ENCODE results near the gene FMN1.

The FMN1 gene

DNA sequence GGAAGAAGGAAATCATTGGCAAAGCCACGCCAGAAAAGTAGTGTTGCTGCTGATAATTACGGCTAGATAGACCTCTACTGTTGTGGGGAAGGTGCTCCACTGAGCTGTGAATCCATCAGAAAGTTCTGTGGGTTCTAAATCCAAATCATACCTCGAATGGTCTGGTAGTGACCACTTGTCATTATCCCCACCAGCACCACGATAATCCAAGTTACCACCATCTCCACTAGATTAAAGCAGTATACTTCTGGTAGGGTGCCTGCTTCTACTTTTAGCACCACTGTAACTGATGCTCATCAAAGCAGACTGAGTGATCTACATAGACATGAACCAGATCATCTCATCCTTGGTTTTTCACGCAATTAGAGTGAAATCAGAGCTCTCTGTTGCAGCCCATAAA, 185.5 kb downstream of the FMN1 start:
- Histone ChIP-seq H3K27me3 (no peaks in the 10 kb centered on the region), H3K4me1 (no peaks in the 10 kb centered on the region), H3K4me3 (ENCODE audit: low read depth, low read length) (no peak overlapping the region), H3K36me3 (no peaks in the 10 kb centered on the region), H3K9me3 (no peaks in the 10 kb centered on the region)
- no peak for DNase-seq
- TF ChIP-seq, protein P1, sequence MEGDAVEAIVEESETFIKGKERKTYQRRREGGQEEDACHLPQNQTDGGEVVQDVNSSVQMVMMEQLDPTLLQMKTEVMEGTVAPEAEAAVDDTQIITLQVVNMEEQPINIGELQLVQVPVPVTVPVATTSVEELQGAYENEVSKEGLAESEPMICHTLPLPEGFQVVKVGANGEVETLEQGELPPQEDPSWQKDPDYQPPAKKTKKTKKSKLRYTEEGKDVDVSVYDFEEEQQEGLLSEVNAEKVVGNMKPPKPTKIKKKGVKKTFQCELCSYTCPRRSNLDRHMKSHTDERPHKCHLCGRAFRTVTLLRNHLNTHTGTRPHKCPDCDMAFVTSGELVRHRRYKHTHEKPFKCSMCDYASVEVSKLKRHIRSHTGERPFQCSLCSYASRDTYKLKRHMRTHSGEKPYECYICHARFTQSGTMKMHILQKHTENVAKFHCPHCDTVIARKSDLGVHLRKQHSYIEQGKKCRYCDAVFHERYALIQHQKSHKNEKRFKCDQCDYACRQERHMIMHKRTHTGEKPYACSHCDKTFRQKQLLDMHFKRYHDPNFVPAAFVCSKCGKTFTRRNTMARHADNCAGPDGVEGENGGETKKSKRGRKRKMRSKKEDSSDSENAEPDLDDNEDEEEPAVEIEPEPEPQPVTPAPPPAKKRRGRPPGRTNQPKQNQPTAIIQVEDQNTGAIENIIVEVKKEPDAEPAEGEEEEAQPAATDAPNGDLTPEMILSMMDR (IDR thresholded peaks at IDR 0.05; ENCODE audit: low read depth, low read length): no peak

DNA sequence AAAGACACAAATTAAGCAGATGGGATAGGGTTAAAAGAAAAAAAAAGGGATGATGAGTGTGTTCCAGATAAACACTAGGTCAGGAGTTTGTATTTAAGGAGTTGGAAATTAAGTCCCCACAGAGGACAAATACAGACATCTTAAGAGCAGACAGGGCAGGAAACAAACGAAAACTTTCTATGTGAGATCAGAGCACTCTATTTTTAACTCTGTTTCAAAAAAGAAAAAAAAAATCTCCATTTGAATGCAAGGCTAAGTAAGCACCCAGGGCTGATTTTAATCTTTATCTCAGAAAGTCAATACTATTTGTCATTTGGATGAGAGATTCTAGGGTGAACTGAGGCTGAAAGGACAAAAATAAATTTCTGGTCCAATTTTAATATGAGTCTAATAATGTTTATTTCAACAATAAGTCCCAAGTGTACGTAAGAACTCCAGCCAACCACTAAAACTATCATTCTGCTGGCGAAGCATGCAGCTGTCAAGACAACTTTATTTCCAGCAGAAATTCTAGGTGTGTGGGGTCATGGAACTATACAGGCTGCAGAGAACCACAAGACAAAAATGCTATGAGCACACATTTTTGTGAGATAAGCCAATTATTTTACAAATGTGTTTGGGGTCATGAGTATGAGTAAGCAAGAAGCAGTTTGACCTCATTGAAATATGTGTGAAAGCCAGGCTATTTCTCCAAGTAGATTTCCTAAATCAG, 186.1 kb downstream of the FMN1 start:
- Histone ChIP-seq H3K4me1 (no peaks in the 10 kb centered on the region), H3K9me3 (no peaks in the 10 kb centered on the region), H3K36me3 (no peaks in the 10 kb centered on the region), H3K4me3 (ENCODE audit: low read depth, low read length) (no peak overlapping the region), H3K27me3 (no peaks in the 10 kb centered on the region)
- no peak for DNase-seq
- TF ChIP-seq, protein P1 (IDR thresholded peaks at IDR 0.05; ENCODE audit: low read depth, low read length): no peak

DNA sequence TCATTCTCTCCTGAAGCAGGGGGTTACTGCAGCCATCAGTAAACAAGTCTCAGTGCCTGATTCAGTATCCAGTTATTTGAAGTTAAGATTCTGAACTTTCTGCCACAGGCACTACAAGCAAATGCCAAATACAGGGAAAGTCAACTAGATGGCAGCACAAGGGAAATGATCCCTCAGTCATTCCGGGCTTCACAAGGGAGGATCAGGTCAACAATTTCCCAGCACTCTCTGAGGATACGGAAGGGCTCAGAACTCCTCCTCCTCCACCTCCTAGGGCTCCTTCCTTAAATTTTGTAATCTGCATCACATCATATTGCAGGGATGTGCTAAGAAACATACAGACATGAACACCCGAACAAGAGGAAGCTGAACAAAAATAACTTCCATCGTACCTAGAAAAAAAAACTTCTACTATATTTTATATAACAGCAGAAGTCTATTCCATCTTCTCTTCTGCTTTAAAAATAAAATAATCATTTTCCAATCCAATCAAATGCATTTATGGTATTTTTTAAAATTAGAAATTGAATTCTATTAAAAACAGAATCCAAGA, 187.1 kb downstream of the FMN1 start:
- H3K4me1 ChIP-seq: no peaks in the 10 kb centered on the region
- H3K36me3 ChIP-seq: no peaks in the 10 kb centered on the region
- TF ChIP-seq, protein P1 (IDR thresholded peaks at IDR 0.05; ENCODE audit: low read depth, low read length): peak; percentile 49
- no peaks in the 10 kb centered on the region for H3K27me3 ChIP-seq
- no peak for DNase-seq
- H3K9me3 ChIP-seq: no peaks in the 10 kb centered on the region
- no peak overlapping the region for H3K4me3 ChIP-seq (ENCODE audit: low read depth, low read length)

DNA sequence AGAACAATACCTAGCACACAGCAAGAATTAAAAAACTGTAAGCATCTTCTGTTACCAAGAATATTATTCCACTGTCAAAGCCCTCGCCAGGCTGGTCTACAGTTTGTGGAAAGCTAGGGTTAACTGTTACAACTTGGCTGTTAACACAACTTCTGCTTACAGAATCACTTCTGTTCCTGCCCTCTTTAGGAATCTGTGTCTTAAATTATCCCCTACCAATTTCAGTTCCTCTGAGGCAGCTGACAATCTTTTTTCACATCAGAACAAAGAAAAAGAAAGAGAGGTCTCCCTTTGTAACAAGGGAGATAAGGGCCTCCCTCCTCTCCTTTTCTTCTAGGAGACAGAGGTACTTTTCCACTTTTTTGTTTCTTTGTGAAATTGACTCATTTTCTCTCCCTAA, 188.9 kb downstream of the FMN1 start:
- no peaks in the 10 kb centered on the region for H3K27me3 ChIP-seq
- H3K9me3 ChIP-seq: no peaks in the 10 kb centered on the region
- H3K4me1 ChIP-seq: no peaks in the 10 kb centered on the region
- no peak overlapping the region for H3K4me3 ChIP-seq (ENCODE audit: low read depth, low read length)
- no peaks in the 10 kb centered on the region for H3K36me3 ChIP-seq
- DNase-seq: no peak
- TF ChIP-seq, protein P1 (IDR thresholded peaks at IDR 0.05; ENCODE audit: low read depth, low read length): no peak

DNA sequence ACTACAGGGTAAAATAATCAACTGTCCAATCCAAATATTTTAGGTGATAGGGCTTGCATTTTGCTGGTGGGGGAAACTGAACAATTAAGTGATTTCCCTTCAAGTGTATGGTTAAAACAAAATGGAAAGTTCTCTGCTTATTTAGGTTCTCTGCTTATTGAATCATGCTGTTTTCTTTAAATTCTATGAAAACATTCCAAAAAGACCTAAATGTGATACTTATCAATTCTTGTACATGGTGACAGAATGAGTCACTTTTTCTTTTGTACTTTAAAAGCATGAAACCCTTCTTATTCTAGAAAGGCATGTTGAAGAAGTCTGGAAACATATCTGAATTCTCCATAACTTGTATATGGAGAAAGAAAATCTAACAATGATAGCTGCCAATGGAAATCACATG, 192.6 kb downstream of the FMN1 start:
- Histone ChIP-seq H3K27me3 (no peaks in the 10 kb centered on the region; the same call in 1 of the 2 replicates), H3K9me3 (no peaks in the 10 kb centered on the region), H3K4me3 (ENCODE audit: low read depth, low read length) (no peak overlapping the region), H3K36me3 (no peaks in the 10 kb centered on the region), H3K4me1 (no peaks in the 10 kb centered on the region)
- DNase-seq: no peak
- TF ChIP-seq, protein P1 (IDR thresholded peaks at IDR 0.05; ENCODE audit: low read depth, low read length): no peak

DNA sequence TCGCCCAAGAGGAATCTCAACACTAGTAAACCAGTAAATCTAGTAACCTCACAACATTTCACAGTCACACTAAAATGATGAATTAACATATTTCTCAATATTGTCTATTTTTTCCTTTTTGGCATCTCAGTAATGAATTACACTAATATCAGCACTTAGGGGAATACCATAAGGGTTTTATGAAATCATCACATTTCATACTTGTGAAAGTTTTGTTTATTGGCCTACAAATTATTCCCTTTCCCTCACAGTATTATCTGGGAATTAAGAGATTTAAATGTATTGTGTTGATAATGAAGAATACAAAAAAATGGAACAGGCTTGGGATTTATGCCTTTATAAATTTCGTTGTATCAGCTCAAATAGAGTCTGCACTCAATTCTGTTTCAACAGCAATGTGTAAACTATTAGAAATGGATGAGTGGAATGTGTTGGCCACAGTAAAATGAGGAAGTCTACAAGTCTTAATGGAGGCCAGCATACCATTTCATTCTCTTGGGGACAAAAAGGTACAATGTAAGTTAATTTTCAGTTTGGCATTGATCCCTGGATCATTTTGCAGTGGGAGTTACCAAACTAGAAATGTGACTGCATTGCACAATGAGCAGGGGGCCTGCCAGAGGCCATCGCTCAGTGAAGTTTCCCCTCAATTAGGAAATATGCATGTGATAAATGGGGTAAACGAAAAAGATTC, 195.4 kb downstream of the FMN1 start:
- H3K9me3 ChIP-seq: no peaks in the 10 kb centered on the region
- TF ChIP-seq, protein P1 (IDR thresholded peaks at IDR 0.05; ENCODE audit: low read depth, low read length): no peak
- DNase-seq: no peak

More for the DNA sequence above, 195.4 kb downstream of the FMN1 start:
- Histone ChIP-seq H3K27me3 (no peaks in the 10 kb centered on the region; the same call in 1 of the 2 replicates), H3K36me3 (no peaks in the 10 kb centered on the region), H3K4me1 (no peaks in the 10 kb centered on the region), H3K4me3 (ENCODE audit: low read depth, low read length) (no peak overlapping the region)
